ENCODE data around the gene CDK5RAP1.

DNA sequence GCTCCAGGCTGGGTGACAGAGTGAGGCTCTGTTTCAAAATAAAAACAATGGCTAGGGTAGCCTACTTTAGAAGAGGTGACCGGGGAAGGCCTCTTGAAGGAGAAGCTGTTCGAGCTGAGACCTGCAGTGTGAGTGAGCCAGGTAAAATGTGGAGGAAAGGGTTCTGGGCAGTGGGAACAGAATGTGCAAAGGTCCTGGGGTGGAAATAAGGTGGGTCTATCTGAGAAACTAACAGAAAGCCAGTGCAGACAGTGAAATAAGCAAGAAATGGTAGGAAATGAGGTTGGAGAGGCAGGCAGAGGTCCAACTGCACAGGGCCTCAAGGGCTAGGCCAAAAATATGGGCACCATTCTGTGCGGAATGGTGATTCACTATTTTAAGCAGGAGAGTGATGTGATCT is 64.9 kb downstream of the CDK5RAP1 start:
- TF ChIP-seq POLR2A (IDR thresholded peaks at IDR 0.05; ENCODE audit: low read depth, low read length) (no peak), POLR2AphosphoS5 (IDR thresholded peaks at IDR 0.05; ENCODE audit: low read depth, low read length) (no peak), PAX5 (IDR thresholded peaks at IDR 0.05; ENCODE audit: insufficient read depth, low read length, severe bottlenecking) (no peak), TAF1 (IDR thresholded peaks at IDR 0.05; ENCODE audit: low read depth, low read length) (no peak), POU2F2 (IDR thresholded peaks at IDR 0.05; ENCODE audit: low read depth, low read length) (no peak), SPI1 (IDR thresholded peaks at IDR 0.05; ENCODE audit: low read depth, low read length) (no peak)
